HK-2 (cell line): ENCODE measurements around the gene NOS1.

Experiments used
- DNase-seq: peaks from one replicate; pipeline ENCODE4 v3.0.0-alpha.2; 2018; ENCODE audit not compliant: unreplicated experiment

NOS1 gene

GRCh38 chr12:117363953-117364486 is 2.6 kb upstream of the NOS1 start:
- DNase-seq: no peak

GRCh38 chr12:117363056-117363662 is 1.7 kb upstream of the NOS1 start:
- DNase-seq: no peak

- no peak for DNase-seq
These were observed 965 bp upstream of the NOS1 start for GRCh38 chr12:117362391-117362790.

GRCh38 chr12:117361905-117362304 is 479 bp upstream of the NOS1 start:
- DNase-seq: no peak

GRCh38 chr12:117360551-117361346 is 677 bp downstream of the NOS1 start:
- DNase-seq: no peak

- no peak for DNase-seq
These were observed 1.2 kb downstream of the NOS1 start for GRCh38 chr12:117360222-117360550.

GRCh38 chr12:117359029-117359845 is 2.2 kb downstream of the NOS1 start:
- no peak for DNase-seq

- DNase-seq: no peak
These were observed 5.4 kb downstream of the NOS1 start for GRCh38 chr12:117356048-117356447.

GRCh38 chr12:117352883-117353282 is 8.5 kb downstream of the NOS1 start:
- no peak for DNase-seq

GRCh38 chr12:117352206-117352605 is 9.2 kb downstream of the NOS1 start:
- no peak for DNase-seq

- DNase-seq: no peak
These were observed 11.3 kb downstream of the NOS1 start for GRCh38 chr12:117350140-117350539.

- DNase-seq: no peak
These were observed 13.8 kb downstream of the NOS1 start for GRCh38 chr12:117347588-117347987.

- no peak for DNase-seq
These were observed 16.7 kb downstream of the NOS1 start for GRCh38 chr12:117344716-117345115.

GRCh38 chr12:117343849-117344248 is 17.6 kb downstream of the NOS1 start:
- DNase-seq: no peak

GRCh38 chr12:117343296-117343695 is 18.1 kb downstream of the NOS1 start:
- DNase-seq: no peak

GRCh38 chr12:117342682-117343081 is 18.7 kb downstream of the NOS1 start:
- no peak for DNase-seq

GRCh38 chr12:117342247-117342646 is 19.2 kb downstream of the NOS1 start:
- DNase-seq: no peak

GRCh38 chr12:117339104-117339503 is 22.3 kb downstream of the NOS1 start:
- no peak for DNase-seq

- DNase-seq: no peak
These were observed 26.4 kb downstream of the NOS1 start for GRCh38 chr12:117334855-117335587.

GRCh38 chr12:117334051-117334450 is 27.4 kb downstream of the NOS1 start:
- no peak for DNase-seq

GRCh38 chr12:117333331-117333881 is 28.0 kb downstream of the NOS1 start:
- no peak for DNase-seq

GRCh38 chr12:117331691-117332090 is 29.7 kb downstream of the NOS1 start:
- no peak for DNase-seq
